Measurements from ENCODE around the gene LCN12.
"Not testable (repeated sequence)": the region's sequence is repeated elsewhere in the genome, so short reads cannot be mapped to it uniquely, and the experiment has no call there.

LCN12 gene

DNA sequence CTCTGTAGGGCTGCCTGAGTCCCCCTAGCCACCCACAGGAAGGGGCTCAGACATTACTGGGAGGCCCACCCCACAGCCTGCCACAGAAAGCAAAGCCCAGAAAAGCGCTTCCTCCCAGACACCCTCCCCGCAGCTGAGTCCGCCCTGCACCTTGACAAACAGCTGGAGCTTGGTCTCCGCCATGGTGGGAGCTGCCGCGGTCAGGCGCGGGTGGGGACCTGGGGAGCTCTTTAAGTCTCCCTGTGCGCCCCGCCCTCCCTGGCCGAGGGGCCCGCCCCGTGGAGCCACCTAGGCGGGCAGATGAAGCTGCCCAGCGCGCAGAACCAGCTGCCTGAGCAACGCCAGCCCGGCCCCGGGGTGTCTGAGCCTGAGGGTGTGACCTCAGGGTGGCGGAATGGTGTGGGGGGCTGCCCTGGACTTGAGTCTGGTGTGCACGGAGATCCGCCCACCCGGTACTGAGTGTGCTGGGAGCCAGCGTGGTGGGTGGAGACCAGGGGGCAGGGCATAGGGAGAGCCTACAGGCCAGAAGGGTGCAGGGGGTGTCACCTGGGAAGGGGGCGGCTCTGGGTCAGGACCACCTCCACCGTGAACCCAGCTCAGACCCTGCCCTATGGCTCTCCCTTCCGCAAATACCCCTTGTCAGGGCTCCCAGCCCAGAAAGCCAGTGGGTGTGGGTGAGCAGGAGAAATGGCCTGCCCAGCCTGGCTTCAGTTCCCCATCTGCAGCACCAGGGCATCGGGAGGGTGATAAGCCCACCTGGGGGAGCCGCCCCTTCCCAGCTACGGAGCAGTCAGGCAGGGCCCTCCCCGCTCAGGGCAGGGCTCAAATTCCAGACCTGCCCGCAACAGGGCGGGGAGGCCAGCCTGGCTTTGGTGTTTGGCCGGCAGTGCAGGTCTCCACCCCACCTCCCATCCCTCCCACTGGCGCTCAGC, 44.6 kb downstream of the LCN12 start, which contains the start of gene CLIC3:
Gene CLIC3 (minus strand): TSS at position 208 of the 932 bp plus-strand sequence. CDS start 25 bp downstream, at position 183.
- Histone ChIP-seq H3K4me3 (ENCODE audit: low read length in 2 of 2) (peak within 1 kb of the TSS in 1 of 2 donors; percentile 8), H3K9me3 (ENCODE audit: control insufficient read depth in 2 of 2, low read length in 2 of 2) (no peaks in the 10 kb centered on the region), H3K27me3 (ENCODE audit: control insufficient read depth in 1 of 2, insufficient read depth in 2 of 2, low read length in 2 of 2) (peaks cover 11 to 34% of the 10 kb centered on the region in 2 donors), H3K27ac (ENCODE audit: low read length) (no peak within 1 kb of the TSS), H3K4me1 (ENCODE audit: control insufficient read depth, insufficient read depth, low read length) (peaks cover 41% of the 10 kb centered on the region), H3K36me3 (ENCODE audit: control insufficient read depth in 2 of 2, insufficient read depth in 2 of 2, low read length in 2 of 2) (peaks cover 0 to 2% of the 10 kb centered on the region in 2 donors), H3K9ac (ENCODE audit: low read length in 2 of 2) (no peak within 1 kb of the TSS)

DNA sequence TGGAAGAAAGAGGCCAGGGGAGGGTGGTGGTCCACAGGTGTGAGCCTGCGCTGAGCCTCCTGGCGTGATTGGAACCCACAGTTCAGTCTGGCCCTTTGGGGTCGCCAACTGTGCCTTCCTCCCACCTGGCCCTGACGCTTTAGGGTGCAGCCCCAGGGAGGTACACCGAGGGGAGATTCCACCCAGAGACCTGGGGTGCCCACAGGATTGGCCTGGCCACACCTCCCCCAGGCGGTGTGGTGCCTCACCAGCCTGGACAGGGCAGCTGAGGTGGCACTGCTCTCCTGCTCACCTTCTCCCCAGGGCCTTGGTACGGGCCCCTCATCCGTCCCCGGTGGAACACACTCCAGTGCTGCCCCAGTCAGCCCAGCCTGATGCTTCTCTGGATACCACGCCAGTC, 45.3 kb downstream of the LCN12 start:
- Histone ChIP-seq H3K36me3 (ENCODE audit: control insufficient read depth in 2 of 2, insufficient read depth in 2 of 2, low read length in 2 of 2) (peaks cover 0 to 2% of the 10 kb centered on the region in 2 donors), H3K27ac (ENCODE audit: low read length) (no peak overlapping the region), H3K9ac (ENCODE audit: low read length in 2 of 2) (no peak overlapping the region), H3K4me1 (ENCODE audit: control insufficient read depth, insufficient read depth, low read length) (peaks cover 39% of the 10 kb centered on the region), H3K27me3 (ENCODE audit: control insufficient read depth in 1 of 2, insufficient read depth in 2 of 2, low read length in 2 of 2) (peaks cover 11 to 34% of the 10 kb centered on the region in 2 donors), H3K9me3 (ENCODE audit: control insufficient read depth in 2 of 2, low read length in 2 of 2) (no peaks in the 10 kb centered on the region), H3K4me3 (ENCODE audit: low read length in 2 of 2) (no peak overlapping the region)

DNA sequence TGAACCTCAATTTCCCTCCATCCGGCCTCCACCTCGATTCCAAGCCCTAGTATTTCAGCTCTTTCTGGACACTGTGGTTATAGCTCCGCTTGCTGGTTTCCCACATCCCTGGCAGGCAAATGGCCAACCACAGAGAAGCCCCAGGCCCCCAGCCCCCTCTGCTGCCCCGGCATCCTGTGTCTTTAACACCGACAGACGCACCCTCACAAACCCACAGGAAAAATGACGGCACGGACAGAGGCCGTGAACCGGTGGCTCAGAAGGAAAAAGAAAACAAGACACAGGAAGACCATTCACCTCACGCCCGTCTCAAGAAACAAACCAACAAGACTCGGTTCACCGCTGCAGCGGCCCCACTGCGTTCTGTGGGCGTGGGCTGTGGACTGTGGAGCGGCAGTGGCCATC, 45.8 kb downstream of the LCN12 start:
- Histone ChIP-seq H3K36me3 (ENCODE audit: control insufficient read depth in 2 of 2, insufficient read depth in 2 of 2, low read length in 2 of 2) (peaks cover 0 to 2% of the 10 kb centered on the region in 2 donors), H3K9me3 (ENCODE audit: control insufficient read depth in 2 of 2, low read length in 2 of 2) (no peaks in the 10 kb centered on the region), H3K27ac (ENCODE audit: low read length) (no peak overlapping the region), H3K4me3 (ENCODE audit: low read length in 2 of 2) (no peak overlapping the region), H3K9ac (ENCODE audit: low read length in 2 of 2) (no peak overlapping the region), H3K4me1 (ENCODE audit: control insufficient read depth, insufficient read depth, low read length) (peaks cover 36% of the 10 kb centered on the region), H3K27me3 (ENCODE audit: control insufficient read depth in 1 of 2, insufficient read depth in 2 of 2, low read length in 2 of 2) (peaks cover 11 to 34% of the 10 kb centered on the region in 2 donors)

DNA sequence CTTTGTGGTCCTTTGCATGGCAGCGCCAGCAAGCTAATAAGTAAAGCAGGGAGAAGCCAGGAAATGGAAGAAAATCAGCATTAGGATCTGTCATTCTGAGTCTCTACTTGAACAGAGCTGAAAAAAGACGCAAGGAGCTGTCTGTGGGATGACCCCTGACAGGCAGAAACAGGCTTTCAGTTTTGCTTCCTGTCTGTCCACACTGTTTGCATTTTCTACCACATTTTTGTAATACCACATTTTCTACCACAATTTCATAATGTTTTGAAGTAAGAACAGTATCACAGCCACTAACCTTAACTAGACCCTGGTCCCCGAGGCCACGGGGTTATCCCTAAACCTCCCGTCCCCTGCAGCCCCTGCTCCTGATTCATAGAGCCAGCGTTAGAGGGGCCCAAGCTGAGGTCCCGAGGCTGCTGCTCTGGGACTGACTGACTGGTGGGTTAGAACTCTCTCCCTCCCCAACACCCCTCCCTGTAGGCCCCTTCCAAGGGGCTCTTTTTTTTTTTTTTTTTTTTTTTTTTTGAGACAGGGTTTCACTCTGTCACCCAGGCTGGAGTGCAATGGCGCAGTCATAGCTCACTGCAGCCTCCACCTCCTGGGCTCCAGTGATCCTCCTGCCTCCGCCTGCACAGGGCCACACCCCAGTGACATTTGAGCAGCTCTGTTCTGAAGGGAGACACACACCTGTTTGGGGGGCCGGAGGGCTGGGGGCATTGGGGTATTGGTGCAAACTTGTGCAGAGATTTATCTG, 48.3 kb downstream of the LCN12 start:
- no peak overlapping the region for H3K9ac ChIP-seq (ENCODE audit: low read length in 2 of 2)
- H3K4me3 ChIP-seq (ENCODE audit: low read length in 2 of 2): no peak overlapping the region
- H3K9me3 ChIP-seq (ENCODE audit: control insufficient read depth in 2 of 2, low read length in 2 of 2): no peaks in the 10 kb centered on the region
- H3K27ac ChIP-seq (ENCODE audit: low read length): no peak overlapping the region
- H3K36me3 ChIP-seq (ENCODE audit: control insufficient read depth in 2 of 2, insufficient read depth in 2 of 2, low read length in 2 of 2): no peaks in the 10 kb centered on the region
- H3K4me1 ChIP-seq (ENCODE audit: control insufficient read depth, insufficient read depth, low read length): peaks cover 17% of the 10 kb centered on the region
- peaks cover 9 to 25% of the 10 kb centered on the region in 2 donors for H3K27me3 ChIP-seq (ENCODE audit: control insufficient read depth in 1 of 2, insufficient read depth in 2 of 2, low read length in 2 of 2)

DNA sequence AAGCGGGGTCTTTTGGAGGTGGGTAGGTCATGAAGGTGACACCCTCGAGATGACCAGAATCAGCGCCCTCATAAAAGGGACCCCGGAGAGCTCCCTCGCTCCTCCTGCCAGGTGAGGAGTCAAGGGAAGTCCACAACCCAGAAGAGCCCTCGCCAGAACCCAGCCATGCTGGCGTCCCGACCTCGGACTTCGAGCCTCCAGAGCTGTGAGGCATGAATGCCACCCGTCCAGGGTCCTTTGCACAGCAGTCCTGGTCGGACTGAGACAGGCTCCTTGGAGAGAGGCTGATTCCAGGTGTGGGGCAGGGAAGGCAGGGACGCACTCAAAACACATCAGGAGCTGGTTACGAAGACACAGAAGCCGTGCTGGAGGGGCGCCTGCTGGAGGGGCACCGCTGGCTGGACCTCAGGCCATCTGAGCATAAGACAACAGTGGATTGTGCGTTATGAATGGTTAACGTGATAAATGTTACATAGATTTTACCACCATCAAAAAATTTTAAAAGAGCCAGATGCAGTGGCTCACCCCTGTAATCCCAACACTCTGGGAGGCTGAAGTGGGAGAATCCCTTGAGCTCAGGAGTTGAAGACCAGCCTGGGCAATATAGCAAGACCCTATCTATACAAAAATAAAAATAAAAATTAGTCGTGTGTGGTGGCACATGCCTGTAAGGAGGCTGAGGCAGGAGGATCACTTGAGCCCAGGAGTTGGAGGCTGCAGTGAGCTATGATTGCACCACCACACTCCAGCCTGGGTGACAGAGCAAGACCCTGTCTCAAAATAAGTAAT, 50.0 kb downstream of the LCN12 start:
- H3K9me3 ChIP-seq (ENCODE audit: control insufficient read depth in 2 of 2, low read length in 2 of 2): no peaks in the 10 kb centered on the region
- H3K27me3 ChIP-seq (ENCODE audit: control insufficient read depth in 1 of 2, insufficient read depth in 2 of 2, low read length in 2 of 2): peaks cover 2 to 11% of the 10 kb centered on the region in 2 donors
- peaks cover 5% of the 10 kb centered on the region for H3K4me1 ChIP-seq (ENCODE audit: control insufficient read depth, insufficient read depth, low read length)
- H3K36me3 ChIP-seq (ENCODE audit: control insufficient read depth in 2 of 2, insufficient read depth in 2 of 2, low read length in 2 of 2): no peaks in the 10 kb centered on the region
- H3K9ac ChIP-seq (ENCODE audit: low read length in 2 of 2): no peak overlapping the region
- H3K4me3 ChIP-seq (ENCODE audit: low read length in 2 of 2): no peak overlapping the region
- no peak overlapping the region for H3K27ac ChIP-seq (ENCODE audit: low read length)

DNA sequence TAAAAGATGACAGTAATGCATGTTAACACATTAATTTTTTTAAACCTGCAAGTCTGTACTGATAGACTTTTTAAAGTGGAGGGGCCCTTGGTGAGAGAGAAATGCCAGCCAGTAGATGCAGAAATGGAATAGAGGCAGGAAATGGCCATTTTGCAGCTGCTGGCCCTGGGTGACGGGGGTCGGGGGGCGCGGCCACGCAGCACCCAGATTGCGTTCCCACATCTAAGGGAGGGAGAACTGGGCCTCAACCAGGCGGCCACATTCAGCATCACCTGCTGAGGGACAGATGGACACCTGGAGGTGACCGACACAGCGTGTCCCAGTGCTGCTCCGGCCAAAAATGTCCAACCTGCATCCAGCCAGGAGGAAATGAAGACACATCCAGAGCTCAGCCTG, 50.6 kb downstream of the LCN12 start:
- H3K4me3 ChIP-seq (ENCODE audit: low read length in 2 of 2): no peak overlapping the region
- no peak overlapping the region for H3K27ac ChIP-seq (ENCODE audit: low read length)
- H3K27me3 ChIP-seq (ENCODE audit: control insufficient read depth in 1 of 2, insufficient read depth in 2 of 2, low read length in 2 of 2): peaks cover 2 to 5% of the 10 kb centered on the region in 2 donors
- no peak overlapping the region for H3K9ac ChIP-seq (ENCODE audit: low read length in 2 of 2)
- no peaks in the 10 kb centered on the region for H3K9me3 ChIP-seq (ENCODE audit: control insufficient read depth in 2 of 2, low read length in 2 of 2)
- peaks cover 2% of the 10 kb centered on the region for H3K4me1 ChIP-seq (ENCODE audit: control insufficient read depth, insufficient read depth, low read length)
- H3K36me3 ChIP-seq (ENCODE audit: control insufficient read depth in 2 of 2, insufficient read depth in 2 of 2, low read length in 2 of 2): no peaks in the 10 kb centered on the region

DNA sequence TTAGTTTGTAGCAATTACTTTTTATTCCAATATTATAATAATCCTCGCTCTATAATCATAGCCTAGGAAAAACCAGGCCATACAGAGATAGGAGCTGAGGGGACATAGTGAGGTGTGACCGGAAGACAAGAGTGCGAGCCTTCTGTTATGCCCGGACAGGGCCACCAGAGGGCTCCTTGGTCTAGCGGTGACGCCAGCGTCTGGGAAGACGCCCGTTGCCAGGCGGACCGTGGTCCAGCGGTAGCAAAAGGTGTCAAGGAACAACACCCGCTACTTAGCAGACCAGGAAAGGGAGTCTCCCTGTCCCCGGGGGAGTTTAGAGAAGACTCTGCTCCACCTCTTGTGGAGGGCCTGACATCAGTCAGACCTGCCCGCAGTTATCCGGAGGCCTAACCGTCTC, 52.2 kb downstream of the LCN12 start:
- H3K9me3 ChIP-seq (ENCODE audit: control insufficient read depth in 2 of 2, low read length in 2 of 2); H3K27ac ChIP-seq (ENCODE audit: low read length); H3K9ac ChIP-seq (ENCODE audit: low read length in 2 of 2); H3K4me1 ChIP-seq (ENCODE audit: control insufficient read depth, insufficient read depth, low read length); H3K4me3 ChIP-seq (ENCODE audit: low read length in 2 of 2); H3K27me3 ChIP-seq (ENCODE audit: control insufficient read depth in 1 of 2, insufficient read depth in 2 of 2, low read length in 2 of 2); H3K36me3 ChIP-seq (ENCODE audit: control insufficient read depth in 2 of 2, insufficient read depth in 2 of 2, low read length in 2 of 2): not testable (repeated sequence)

Data from stomach smooth muscle (tissue), 2 donors.